Neural cell (in vitro differentiated cells): ENCODE results near the gene PIGT. TPM values are rescaled to one million over a fixed set of nuclear protein-coding genes. Genes with fewer than 3 reads are reported as not detected.

ENCODE experiments used
- H2AFZ ChIP-seq: fragments of 200-600, 300-800 bp; sonication (generic), shearing (Covaris generic); 2 replicates; pipeline ENCODE4 v1.6.0; 2014; ENCODE audit warnings: low read depth, mild to moderate bottlenecking, antibody characterized with exemption, low read length, moderate library complexity
- H3F3A ChIP-seq: fragments of 200-600 bp; shearing (Covaris generic); 2 replicates; pipeline ENCODE4 v1.6.1; 2016; ENCODE audit warnings: mild to moderate bottlenecking, moderate library complexity, mixed read lengths, antibody characterized with exemption, low read length; ENCODE audit not compliant: insufficient read depth, poor library complexity, severe bottlenecking
- H3K27ac ChIP-seq: fragments of 200-600, 300-800 bp; sonication (generic), shearing (Covaris generic); 2 replicates; pipeline ENCODE4 v1.5.1; 2014; ENCODE audit warnings: mild to moderate bottlenecking, low read length, moderate library complexity
- H3K27me3 ChIP-seq: fragments of 300-800, 200-600 bp; sonication (generic), shearing (Covaris generic); 2 replicates; pipeline ENCODE4 v1.6.0; 2014; ENCODE audit warnings: mild to moderate bottlenecking, low read depth, low read length, moderate library complexity; ENCODE audit not compliant: insufficient read depth
- H3K36me3 ChIP-seq: fragments of 300-800, 200-600 bp; sonication (generic), shearing (Covaris generic); 2 replicates; pipeline ENCODE4 v1.5.1; 2014; ENCODE audit warnings: mild to moderate bottlenecking, antibody characterized with exemption, low read length, moderate library complexity; ENCODE audit not compliant: insufficient read depth
- H3K4me2 ChIP-seq: fragments of 300-800, 200-600 bp; sonication (generic), shearing (Covaris generic); 2 replicates; pipeline ENCODE4 v1.6.0; 2014; ENCODE audit warnings: mild to moderate bottlenecking, low read length
- H3K4me3 ChIP-seq: fragments of 300-800, 200-600 bp; sonication (generic), shearing (Covaris generic); 2 replicates; pipeline ENCODE4 v1.5.1; 2014; ENCODE audit warnings: mild to moderate bottlenecking, low read length, moderate library complexity
- H3K79me2 ChIP-seq: fragments of 200-600 bp; shearing (Covaris generic); replicated peaks from 2 replicates; pipeline ENCODE4 v1.6.0; 2014; ENCODE audit warnings: mild to moderate bottlenecking, low read length, moderate library complexity; ENCODE audit not compliant: insufficient read depth
- H3K9ac ChIP-seq: fragments of 300-800, 200-600 bp; sonication (generic), shearing (Covaris generic); 2 replicates; pipeline ENCODE4 v1.6.1; 2016; ENCODE audit warnings: mild to moderate bottlenecking, low read length, mixed read lengths
- H3K9me2 ChIP-seq: fragments of 200-600 bp; shearing (Covaris generic); 2 replicates; pipeline ENCODE4 v1.6.1; 2016; ENCODE audit warnings: mild to moderate bottlenecking, low read length, mixed read lengths; ENCODE audit not compliant: insufficient read depth
- H3K9me3 ChIP-seq: fragments of 200-600, 300-800 bp; sonication (generic), shearing (Covaris generic); 2 replicates; pipeline ENCODE4 v1.6.1; 2016; ENCODE audit warnings: mild to moderate bottlenecking, mixed run types, low read length, moderate library complexity, mixed read lengths
- H4K20me1 ChIP-seq: fragments of 200-600 bp; shearing (Covaris generic); 2 replicates; pipeline ENCODE4 v1.6.1; 2016; ENCODE audit warnings: mild to moderate bottlenecking, mixed run types; ENCODE audit not compliant: insufficient read depth
- EP300 ChIP-seq: fragments of 450-650 bp; conservative IDR thresholded peaks from 2 replicates; pipeline ENCODE4 v1.6.1; 2014; ENCODE audit warnings: antibody characterized with exemption, mild to moderate bottlenecking, moderate library complexity; ENCODE audit not compliant: poor library complexity, severe bottlenecking
- EZH2 ChIP-seq: fragments of 200-600, 300-800 bp; shearing (Covaris generic), sonication (generic); IDR thresholded peaks from 2 replicates; pipeline ENCODE4 v1.6.1; 2014; ENCODE audit warnings: antibody characterized with exemption, low read length, borderline replicate concordance, mild to moderate bottlenecking; ENCODE audit not compliant: insufficient read depth, poor library complexity, severe bottlenecking
- MXI1 ChIP-seq: fragments of 450-650 bp; conservative IDR thresholded peaks from 2 replicates; pipeline ENCODE4 v1.6.1; 2014; ENCODE audit warnings: antibody characterized with exemption, mild to moderate bottlenecking; ENCODE audit not compliant: poor library complexity, severe bottlenecking
- POLR2AphosphoS5 ChIP-seq: IDR thresholded peaks from 2 replicates; pipeline ENCODE4 v1.6.1; 2012
- RAD21 ChIP-seq: fragments of 450-650 bp; conservative IDR thresholded peaks from 2 replicates; pipeline ENCODE4 v1.6.1; 2014; ENCODE audit warnings: antibody characterized with exemption, mild to moderate bottlenecking, moderate library complexity
- SMC3 ChIP-seq: fragments of 450-650 bp; conservative IDR thresholded peaks from 2 replicates; pipeline ENCODE4 v1.6.1; 2014; ENCODE audit warnings: antibody characterized with exemption, mild to moderate bottlenecking, moderate library complexity; ENCODE audit not compliant: poor library complexity
- TAF1 ChIP-seq: IDR thresholded peaks from 2 replicates; pipeline ENCODE4 v1.6.1; 2012; ENCODE audit warnings: low read depth
- polyA plus RNA-seq: library from polyadenylated mRNA; depleted of rRNA; stranded (reverse); fragments of >200 nt; gene quantifications from 2 replicates; pipeline ENCODE4 v1.2.3, GENCODE V29; 2014
- TF ChIP-seq, protein P1 (sequence below): fragments of 450-650 bp; IDR thresholded peaks from 2 replicates; pipeline ENCODE4 v1.5.1; 2014; ENCODE audit warnings: antibody characterized with exemption, mild to moderate bottlenecking, moderate library complexity; ENCODE audit not compliant: poor library complexity, severe bottlenecking
- TF ChIP-seq, protein P2 (sequence below): IDR thresholded peaks from 2 replicates; pipeline ENCODE4 v1.6.1; 2012; ENCODE audit warnings: borderline replicate concordance

Gene PIGT
- polyA plus RNA-seq, 1 donor from 2014 or later = 24.3 TPM

DNA sequence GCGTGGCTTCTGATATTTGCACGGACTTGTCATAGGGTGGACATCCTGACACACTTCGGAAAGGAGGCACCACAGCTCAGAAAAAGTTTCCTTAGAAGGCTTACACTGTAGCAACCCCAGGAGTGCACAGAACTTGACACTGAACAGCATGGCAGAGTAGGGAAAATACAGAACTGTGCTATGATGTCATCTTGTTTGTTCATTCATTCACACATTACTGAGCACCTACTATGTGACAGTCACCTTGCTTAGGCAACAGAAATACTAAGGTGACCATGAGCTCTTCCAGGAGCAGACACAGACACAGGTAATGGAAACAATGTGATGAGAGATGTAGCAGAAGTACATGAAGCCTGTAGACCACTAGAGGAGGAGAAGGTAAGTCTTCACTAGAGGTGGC, 2.5 kb upstream of the PIGT start:
- Histone ChIP-seq H3K27ac (no peak overlapping the region), H3K27me3 (no peaks in the 10 kb centered on the region), H2AFZ (no peak overlapping the region), H3K79me2 (peaks cover 9% of the 10 kb centered on the region), H3K9me2 (no peaks in the 10 kb centered on the region), H3F3A (no peaks in the 10 kb centered on the region), H3K9ac (no peak overlapping the region), H3K9me3 (no peaks in the 10 kb centered on the region), H3K4me2 (no peak overlapping the region), H3K36me3 (no peaks in the 10 kb centered on the region), H4K20me1 (no peaks in the 10 kb centered on the region), H3K4me3 (no peak overlapping the region)
- TF ChIP-seq TAF1 = no peak
- no peak for TF ChIP-seq EZH2
- no peak for TF ChIP-seq MXI1
- TF ChIP-seq RAD21 = no peak
- no peak for TF ChIP-seq SMC3
- TF ChIP-seq, protein P1, sequence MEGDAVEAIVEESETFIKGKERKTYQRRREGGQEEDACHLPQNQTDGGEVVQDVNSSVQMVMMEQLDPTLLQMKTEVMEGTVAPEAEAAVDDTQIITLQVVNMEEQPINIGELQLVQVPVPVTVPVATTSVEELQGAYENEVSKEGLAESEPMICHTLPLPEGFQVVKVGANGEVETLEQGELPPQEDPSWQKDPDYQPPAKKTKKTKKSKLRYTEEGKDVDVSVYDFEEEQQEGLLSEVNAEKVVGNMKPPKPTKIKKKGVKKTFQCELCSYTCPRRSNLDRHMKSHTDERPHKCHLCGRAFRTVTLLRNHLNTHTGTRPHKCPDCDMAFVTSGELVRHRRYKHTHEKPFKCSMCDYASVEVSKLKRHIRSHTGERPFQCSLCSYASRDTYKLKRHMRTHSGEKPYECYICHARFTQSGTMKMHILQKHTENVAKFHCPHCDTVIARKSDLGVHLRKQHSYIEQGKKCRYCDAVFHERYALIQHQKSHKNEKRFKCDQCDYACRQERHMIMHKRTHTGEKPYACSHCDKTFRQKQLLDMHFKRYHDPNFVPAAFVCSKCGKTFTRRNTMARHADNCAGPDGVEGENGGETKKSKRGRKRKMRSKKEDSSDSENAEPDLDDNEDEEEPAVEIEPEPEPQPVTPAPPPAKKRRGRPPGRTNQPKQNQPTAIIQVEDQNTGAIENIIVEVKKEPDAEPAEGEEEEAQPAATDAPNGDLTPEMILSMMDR = no peak
- TF ChIP-seq EP300 = no peak
- TF ChIP-seq, protein P2, sequence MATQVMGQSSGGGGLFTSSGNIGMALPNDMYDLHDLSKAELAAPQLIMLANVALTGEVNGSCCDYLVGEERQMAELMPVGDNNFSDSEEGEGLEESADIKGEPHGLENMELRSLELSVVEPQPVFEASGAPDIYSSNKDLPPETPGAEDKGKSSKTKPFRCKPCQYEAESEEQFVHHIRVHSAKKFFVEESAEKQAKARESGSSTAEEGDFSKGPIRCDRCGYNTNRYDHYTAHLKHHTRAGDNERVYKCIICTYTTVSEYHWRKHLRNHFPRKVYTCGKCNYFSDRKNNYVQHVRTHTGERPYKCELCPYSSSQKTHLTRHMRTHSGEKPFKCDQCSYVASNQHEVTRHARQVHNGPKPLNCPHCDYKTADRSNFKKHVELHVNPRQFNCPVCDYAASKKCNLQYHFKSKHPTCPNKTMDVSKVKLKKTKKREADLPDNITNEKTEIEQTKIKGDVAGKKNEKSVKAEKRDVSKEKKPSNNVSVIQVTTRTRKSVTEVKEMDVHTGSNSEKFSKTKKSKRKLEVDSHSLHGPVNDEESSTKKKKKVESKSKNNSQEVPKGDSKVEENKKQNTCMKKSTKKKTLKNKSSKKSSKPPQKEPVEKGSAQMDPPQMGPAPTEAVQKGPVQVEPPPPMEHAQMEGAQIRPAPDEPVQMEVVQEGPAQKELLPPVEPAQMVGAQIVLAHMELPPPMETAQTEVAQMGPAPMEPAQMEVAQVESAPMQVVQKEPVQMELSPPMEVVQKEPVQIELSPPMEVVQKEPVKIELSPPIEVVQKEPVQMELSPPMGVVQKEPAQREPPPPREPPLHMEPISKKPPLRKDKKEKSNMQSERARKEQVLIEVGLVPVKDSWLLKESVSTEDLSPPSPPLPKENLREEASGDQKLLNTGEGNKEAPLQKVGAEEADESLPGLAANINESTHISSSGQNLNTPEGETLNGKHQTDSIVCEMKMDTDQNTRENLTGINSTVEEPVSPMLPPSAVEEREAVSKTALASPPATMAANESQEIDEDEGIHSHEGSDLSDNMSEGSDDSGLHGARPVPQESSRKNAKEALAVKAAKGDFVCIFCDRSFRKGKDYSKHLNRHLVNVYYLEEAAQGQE = no peak

DNA sequence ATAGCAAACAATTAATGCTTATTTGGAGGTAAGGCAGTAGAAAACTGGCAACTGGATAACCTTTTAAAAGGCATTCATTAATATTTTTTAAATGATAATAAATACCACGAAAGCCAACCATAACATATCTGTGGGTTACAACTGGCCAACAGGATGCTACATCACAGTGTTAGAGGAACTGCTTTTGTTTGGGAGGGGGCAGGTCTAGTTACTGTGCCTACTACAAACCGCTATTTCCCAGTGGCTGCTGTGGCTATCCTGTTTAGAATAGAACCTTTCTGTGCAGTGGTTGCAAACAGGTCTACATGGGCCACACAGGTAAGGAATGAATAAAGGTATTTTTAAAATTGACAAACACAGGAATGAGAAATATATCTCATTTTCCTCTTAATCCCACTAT, 976 bp downstream of the PIGT start:
- H3K9me3 ChIP-seq = no peaks in the 10 kb centered on the region
- no peak overlapping the region for H3K27ac ChIP-seq
- TF ChIP-seq POLR2AphosphoS5 = no peak
- peak overlapping the region; percentile 49 for H3K4me2 ChIP-seq
- H3K9me2 ChIP-seq = no peaks in the 10 kb centered on the region
- peak overlapping the region; percentile 72 for H3K9ac ChIP-seq
- no peaks in the 10 kb centered on the region for H3F3A ChIP-seq
- H3K4me3 ChIP-seq = peak overlapping the region; percentile 88
- no peaks in the 10 kb centered on the region for H3K36me3 ChIP-seq
- H2AFZ ChIP-seq = no peak overlapping the region
- H3K27me3 ChIP-seq = no peaks in the 10 kb centered on the region
- H4K20me1 ChIP-seq = no peaks in the 10 kb centered on the region
- peaks cover 9% of the 10 kb centered on the region for H3K79me2 ChIP-seq
